ENCODE measurements around the gene EML1.

GRCh38 chr14:99755068-99755405 is 38.2 kb upstream of the EML1 start:
- TF ChIP-seq POLR2A (IDR thresholded peaks at IDR 0.05), result no peak
- TF ChIP-seq, protein P1, sequence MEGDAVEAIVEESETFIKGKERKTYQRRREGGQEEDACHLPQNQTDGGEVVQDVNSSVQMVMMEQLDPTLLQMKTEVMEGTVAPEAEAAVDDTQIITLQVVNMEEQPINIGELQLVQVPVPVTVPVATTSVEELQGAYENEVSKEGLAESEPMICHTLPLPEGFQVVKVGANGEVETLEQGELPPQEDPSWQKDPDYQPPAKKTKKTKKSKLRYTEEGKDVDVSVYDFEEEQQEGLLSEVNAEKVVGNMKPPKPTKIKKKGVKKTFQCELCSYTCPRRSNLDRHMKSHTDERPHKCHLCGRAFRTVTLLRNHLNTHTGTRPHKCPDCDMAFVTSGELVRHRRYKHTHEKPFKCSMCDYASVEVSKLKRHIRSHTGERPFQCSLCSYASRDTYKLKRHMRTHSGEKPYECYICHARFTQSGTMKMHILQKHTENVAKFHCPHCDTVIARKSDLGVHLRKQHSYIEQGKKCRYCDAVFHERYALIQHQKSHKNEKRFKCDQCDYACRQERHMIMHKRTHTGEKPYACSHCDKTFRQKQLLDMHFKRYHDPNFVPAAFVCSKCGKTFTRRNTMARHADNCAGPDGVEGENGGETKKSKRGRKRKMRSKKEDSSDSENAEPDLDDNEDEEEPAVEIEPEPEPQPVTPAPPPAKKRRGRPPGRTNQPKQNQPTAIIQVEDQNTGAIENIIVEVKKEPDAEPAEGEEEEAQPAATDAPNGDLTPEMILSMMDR (IDR thresholded peaks at IDR 0.05), result no peak
